HG03139 (cell line): ENCODE data around the gene NLRP10.

ENCODE experiments used
- ATAC-seq: cut with Tn5 transposase; IDR thresholded peaks from one replicate; pipeline ENCODE4 v1.9.1; 2021; ENCODE audit not compliant: unreplicated experiment

NLRP10 gene

DNA sequence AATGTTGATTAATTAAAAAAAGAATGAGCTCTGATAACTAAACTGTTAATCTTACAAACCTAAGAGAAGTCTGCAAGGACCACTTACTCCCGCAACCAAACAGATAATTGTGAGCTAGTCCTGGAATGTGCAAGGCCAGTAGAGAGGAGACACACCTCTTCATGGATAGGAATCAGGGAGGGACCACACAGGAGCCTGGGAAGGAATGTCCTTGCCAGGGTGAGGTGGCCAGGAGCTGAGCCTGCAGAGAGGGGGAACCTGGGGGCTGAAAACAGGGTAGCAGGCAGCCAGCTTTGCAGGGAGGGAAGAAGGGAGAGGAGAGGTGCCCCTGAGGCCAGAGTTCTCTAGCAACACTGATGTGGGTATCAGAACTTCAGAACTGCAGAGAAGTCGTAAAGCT is 9.4 kb upstream of the NLRP10 start:
- no peak for ATAC-seq

GRCh38 chr11:7973011-7973410 is 7.8 kb upstream of the NLRP10 start:
- ATAC-seq = no peak

DNA sequence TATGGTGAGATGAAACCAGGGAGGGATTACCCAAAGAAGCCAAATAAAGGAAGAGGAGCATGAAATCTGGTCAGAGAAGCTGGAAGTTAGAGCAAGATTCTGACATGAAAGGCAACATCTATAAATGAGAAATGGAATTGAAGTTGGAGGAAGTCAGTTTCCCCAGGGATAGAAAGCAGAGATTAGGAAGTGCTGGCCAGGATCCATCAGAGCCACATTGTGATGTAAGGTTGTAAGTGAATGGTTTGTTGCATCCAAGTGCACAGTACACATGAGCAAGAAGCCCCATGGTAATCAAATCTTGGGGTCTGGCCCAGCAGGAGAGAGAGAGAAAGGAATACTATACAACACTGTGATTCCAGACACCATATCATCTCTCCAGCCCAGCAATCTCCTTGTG is 6.6 kb upstream of the NLRP10 start:
- no peak for ATAC-seq

DNA sequence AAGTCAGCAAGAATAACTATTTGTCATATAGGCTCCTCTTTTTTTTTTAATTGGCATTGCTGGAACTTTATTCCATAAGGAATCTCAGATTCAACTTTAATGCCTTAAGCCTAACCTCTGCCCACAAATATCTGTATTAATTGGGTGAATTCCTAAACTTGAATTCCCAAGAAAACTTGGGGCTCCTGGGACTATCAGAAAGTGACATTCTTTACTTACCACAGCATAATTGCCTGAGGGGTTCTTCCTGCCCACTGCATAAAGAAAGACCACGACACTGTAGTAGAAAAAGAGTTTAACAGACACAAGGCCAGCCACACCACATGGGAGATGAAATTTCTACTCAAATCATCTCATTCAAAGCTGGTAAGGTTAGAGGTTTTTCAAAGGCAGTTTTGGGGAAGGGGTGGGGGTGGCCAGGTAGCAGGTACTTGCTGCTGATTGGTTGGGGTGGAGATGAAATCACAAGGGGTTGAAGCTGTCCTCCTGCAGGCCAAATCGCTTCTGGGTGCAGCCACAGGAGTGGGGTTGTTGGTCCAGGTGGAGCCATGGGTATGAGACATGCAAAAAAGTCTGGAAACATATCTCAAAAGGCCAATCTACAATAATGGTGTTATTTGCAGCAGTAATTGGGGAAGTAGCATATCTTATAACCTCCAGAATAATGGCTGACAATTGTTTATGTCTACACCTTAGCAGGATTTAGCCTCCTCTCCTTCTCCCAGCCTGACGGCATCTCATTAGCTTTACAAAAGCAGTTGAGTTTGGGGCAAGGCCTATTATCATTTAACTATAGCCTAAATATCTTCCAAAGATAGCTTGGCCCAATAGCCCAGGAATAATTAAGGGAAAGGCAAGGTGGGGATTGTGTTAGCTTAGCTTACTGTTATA is 4.8 kb upstream of the NLRP10 start:
- ATAC-seq = no peak

DNA sequence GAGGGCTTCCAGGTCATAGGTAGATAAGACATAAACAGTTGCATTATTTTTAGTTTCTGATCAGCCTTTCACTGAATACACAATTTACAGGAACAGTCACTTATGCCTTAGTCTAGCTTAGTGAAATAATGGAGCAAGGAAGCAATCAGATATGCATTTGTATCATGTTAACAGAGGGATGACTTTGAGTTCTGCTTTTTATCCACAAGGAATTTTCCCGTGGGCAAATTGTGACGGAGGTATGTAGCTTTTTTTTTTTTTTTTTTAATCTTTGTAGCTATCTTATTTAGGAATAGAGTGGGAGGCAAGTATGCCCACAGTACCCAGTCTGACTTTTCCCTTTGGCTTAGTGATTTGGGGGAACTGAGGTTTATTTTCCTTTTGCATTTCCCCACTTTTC is 3.4 kb upstream of the NLRP10 start:
- ATAC-seq = no peak

DNA sequence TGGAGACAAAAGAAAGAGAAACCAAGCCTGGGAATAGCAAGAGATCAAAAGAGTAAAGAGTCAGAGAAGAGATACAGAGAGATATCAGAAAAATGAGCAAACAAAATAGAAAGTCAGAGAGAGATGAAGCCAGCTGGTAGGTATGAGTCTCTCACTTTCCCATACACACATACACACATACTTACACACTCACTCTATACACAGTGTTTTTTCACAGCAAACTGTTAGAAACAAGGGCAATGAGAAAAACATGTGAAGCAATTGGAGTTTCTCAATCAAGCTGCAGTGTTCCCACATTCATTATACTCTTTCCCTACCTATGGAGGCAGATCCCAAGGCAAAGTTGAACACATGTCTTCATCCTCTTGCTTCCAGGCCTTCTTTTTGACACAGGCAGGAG is 2.6 kb upstream of the NLRP10 start:
- no peak for ATAC-seq

DNA sequence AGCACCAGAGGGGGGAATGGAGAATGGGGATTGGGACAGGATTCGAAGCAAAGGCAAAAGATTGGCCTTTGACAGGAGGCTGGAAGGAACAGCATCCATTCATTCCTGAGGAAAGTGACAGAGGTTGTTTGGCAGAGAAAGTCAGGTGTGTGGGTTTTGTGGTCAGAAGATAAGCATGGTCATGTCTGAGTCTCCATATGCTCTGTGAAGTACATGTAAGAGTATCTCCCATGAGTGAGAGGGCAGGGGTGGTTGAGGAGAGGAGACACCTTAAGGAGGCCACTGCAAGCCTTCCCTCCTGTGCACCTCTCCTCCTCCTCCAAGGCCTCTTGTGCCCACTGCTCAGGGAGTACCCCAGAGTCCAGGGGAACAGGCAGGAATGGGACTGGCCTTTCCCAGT is 1.9 kb upstream of the NLRP10 start:
- ATAC-seq = no peak

DNA sequence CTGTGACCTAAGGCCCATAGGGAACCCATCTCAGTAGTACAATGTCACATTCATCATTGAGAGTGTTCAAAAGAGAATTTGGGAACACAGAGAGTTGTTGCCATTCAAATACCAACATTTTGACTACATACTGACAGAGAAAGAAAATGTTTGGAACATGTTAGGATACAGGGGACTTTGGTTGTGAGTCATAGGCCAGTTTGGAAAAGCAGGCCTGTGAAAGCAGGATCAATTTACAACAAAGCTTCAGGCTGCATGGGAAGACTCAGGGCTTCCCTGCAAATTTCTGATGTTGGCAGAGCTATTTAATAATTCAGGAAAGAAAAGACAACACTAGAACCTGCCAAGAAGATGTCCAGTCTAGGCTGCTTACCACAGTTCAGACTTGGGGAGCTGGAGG is 374 bp downstream of the NLRP10 start:
- no peak for ATAC-seq

DNA sequence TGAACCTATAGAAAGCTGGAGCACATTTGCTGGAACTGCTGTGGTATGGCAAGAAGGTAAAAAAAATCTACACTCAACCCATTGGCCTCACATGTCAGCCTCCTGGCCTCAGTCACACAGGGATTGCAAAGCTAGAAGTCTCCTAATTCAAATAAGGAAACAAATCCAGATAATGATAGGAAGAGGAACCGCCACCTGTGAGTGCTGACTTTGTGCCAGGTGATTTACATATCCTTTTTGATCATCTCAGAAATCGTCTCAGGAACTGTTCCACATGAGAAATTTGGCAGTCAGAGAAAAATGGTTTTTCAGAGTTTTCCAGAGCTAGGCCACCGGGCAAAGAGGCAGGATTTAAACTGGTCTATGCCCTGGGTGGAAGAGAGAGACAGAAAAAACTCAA is 986 bp downstream of the NLRP10 start:
- no peak for ATAC-seq

DNA sequence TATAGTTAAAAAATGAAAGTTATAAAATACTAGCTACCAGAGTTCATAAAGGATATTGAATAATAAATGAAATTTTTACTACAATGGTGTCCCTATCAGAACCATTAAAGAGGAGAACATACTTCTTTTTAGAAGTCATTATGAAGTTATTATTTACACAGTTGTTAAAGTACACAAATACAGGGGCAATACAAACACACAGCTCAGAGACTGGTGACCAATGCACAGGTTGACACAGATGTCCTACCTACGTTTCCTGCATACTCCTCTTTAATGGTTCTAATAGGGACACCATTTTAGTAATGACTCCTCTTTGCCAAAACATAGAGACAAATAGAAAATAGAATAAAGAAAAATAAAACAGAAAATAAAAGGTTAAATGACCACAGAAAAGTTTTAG is 10.1 kb downstream of the NLRP10 start:
- ATAC-seq = no peak

GRCh38 chr11:7949934-7950333 is 15.3 kb downstream of the NLRP10 start:
- no peak for ATAC-seq

DNA sequence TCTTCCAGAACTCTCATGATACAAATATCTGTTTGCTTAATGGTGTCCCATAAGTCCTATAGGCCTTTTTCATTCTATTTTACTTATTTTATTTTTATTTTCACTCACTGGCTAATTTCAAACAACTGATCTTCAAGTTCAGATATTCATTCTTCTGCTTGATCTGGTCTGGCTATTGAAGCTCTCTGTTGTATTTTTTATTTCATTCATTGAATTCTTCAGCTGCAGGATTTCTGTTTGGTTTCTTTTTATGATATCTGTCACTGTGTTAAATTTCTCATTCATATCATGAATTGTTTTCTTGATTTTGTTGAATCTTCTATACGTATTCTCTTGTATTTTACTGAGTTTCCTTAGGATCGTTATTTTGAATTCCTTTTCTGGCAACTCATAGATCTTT is 21.1 kb downstream of the NLRP10 start:
- ATAC-seq = no peak

GRCh38 chr11:7941608-7942007 is 23.6 kb downstream of the NLRP10 start, which contains the start of gene OR10A3:
OR10A3 (minus strand) TSS chr11:7941708; CDS start chr11:7939520, 2,188 bp downstream.
- no peak for ATAC-seq

- no peak for ATAC-seq
Measured at GRCh38 chr11:7941146-7941545, 24.1 kb downstream of the NLRP10 start.

DNA sequence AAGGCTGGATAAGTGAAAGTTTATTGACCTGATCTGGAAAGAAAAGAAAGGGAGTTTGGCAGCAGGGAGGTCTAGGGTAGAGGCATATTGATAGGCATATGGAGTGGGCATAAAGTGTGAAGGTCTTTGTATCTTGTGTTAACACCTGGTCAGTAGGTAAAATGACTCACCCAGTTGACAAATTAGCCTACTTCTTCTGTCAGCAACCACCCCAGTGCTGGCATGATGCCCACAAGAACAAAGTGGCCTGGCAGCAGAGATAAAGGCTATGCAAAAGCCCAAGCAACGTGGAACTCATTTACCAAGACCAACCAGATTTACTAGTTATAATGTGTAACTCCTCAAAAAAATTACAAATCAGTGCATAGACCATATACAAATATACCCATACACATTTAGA is 28.6 kb downstream of the NLRP10 start:
- no peak for ATAC-seq

DNA sequence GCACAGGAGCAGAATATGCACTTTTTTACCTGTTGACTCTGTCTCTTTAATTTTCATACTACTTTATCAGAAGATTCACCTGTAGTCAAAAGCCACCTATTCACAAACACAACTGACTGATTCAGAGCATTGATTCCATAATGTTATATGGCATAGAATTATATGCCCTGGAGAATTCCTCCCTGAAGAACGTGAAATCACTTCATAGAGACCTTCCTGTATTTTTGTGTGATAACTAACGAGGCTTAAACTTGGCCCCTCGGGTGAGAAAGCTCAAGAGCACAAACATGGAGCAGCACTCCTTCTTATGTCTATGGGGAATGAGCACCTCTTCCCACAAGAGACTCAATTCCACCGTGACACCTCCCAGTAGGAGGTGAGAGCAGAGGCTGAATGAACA is 34.1 kb downstream of the NLRP10 start, which contains the start of gene OR10A6:
TSS of gene OR10A6 (minus strand) at position 101 of the 400 bp plus-strand sequence. CDS start 2,606 bp downstream, outside the sequence.
- ATAC-seq = no peak

GRCh38 chr11:7927635-7928034 is 37.6 kb downstream of the NLRP10 start:
- no peak for ATAC-seq

GRCh38 chr11:7924536-7924935 is 40.7 kb downstream of the NLRP10 start:
- no peak for ATAC-seq

GRCh38 chr11:7918141-7918540 is 47.1 kb downstream of the NLRP10 start:
- ATAC-seq = no peak
